HG02571 (cell line): ENCODE data around the gene IL10RB.
"Not testable (repeated sequence)": the region's sequence is repeated elsewhere in the genome, so short reads cannot be mapped to it uniquely, and the experiment has no call there.

Experiments used
- ATAC-seq: cut with Tn5 transposase; IDR thresholded peaks from one replicate; pipeline ENCODE4 v1.9.1; 2021; ENCODE audit warnings: mild to moderate bottlenecking, moderate library complexity; ENCODE audit not compliant: unreplicated experiment

The IL10RB gene

GRCh38 chr21:33300701-33301631 lies 34.8 kb downstream of the IL10RB start:
- ATAC-seq = no peak

GRCh38 chr21:33301632-33302002 lies 35.5 kb downstream of the IL10RB start:
- ATAC-seq = no peak

- no peak for ATAC-seq
These were observed 35.9 kb downstream of the IL10RB start for GRCh38 chr21:33302055-33302454.

- no peak for ATAC-seq
These were observed 36.6 kb downstream of the IL10RB start for GRCh38 chr21:33302796-33303195.

- no peak for ATAC-seq
These were observed 39.1 kb downstream of the IL10RB start for GRCh38 chr21:33305344-33305671.

- no peak for ATAC-seq
These were observed 39.8 kb downstream of the IL10RB start for GRCh38 chr21:33305938-33306337.

- peak; percentile 89 for ATAC-seq
These were observed 42.7 kb downstream of the IL10RB start for GRCh38 chr21:33308586-33309490.

- ATAC-seq = no peak
These were observed 43.6 kb downstream of the IL10RB start for GRCh38 chr21:33309778-33310177.

- no peak for ATAC-seq
These were observed 46.0 kb downstream of the IL10RB start for GRCh38 chr21:33312121-33312520.

GRCh38 chr21:33313183-33313582 lies 47.0 kb downstream of the IL10RB start:
- no peak for ATAC-seq

GRCh38 chr21:33313611-33314010 lies 47.4 kb downstream of the IL10RB start:
- no peak for ATAC-seq

GRCh38 chr21:33314111-33314510 lies 47.9 kb downstream of the IL10RB start:
- no peak for ATAC-seq

- no peak for ATAC-seq
These were observed 50.0 kb downstream of the IL10RB start for GRCh38 chr21:33315946-33316710.

GRCh38 chr21:33317145-33317544 lies 51.0 kb downstream of the IL10RB start:
- ATAC-seq = no peak

- ATAC-seq = no peak
These were observed 51.8 kb downstream of the IL10RB start for GRCh38 chr21:33317786-33318486.

- not testable (repeated sequence) for ATAC-seq
These were observed 54.8 kb downstream of the IL10RB start for GRCh38 chr21:33321005-33321404.

GRCh38 chr21:33323610-33324009 lies 57.4 kb downstream of the IL10RB start:
- ATAC-seq = not testable (repeated sequence)

- peak; percentile 82 for ATAC-seq
These were observed 58.4 kb downstream of the IL10RB start, which contains the start of gene IFNAR1 for GRCh38 chr21:33324291-33325221. TSS of gene IFNAR1 (plus strand) at chr21:33324970. CDS start at chr21:33325056, 86 bp downstream.
